ENCODE measurements around the gene TBL3.
"Not testable (repeated sequence)": the region's sequence is repeated elsewhere in the genome, so short reads cannot be mapped to it uniquely, and the experiment has no call there.

The TBL3 gene

GRCh38 chr16:1944612-1945199 lies 27.1 kb upstream of the TBL3 start:
- DNase-seq = no peak

GRCh38 chr16:1945559-1946391 lies 26.1 kb upstream of the TBL3 start:
- DNase-seq = no peak

GRCh38 chr16:1946495-1947368 lies 25.1 kb upstream of the TBL3 start:
- DNase-seq = no peak

GRCh38 chr16:1947369-1947670 lies 24.5 kb upstream of the TBL3 start:
- DNase-seq = no peak

- DNase-seq = no peak
Observed at GRCh38 chr16:1949507-1949906, 22.3 kb upstream of the TBL3 start.

- no peak for DNase-seq
Observed at GRCh38 chr16:1950047-1950446, 21.8 kb upstream of the TBL3 start.

- DNase-seq = no peak
Observed at GRCh38 chr16:1950559-1950958, 21.3 kb upstream of the TBL3 start.

- no peak for DNase-seq
Observed at GRCh38 chr16:1953734-1954133, 18.1 kb upstream of the TBL3 start.

GRCh38 chr16:1957434-1958142 lies 14.3 kb upstream of the TBL3 start:
- not testable (repeated sequence) for DNase-seq

GRCh38 chr16:1958143-1958491 lies 13.7 kb upstream of the TBL3 start:
- DNase-seq = not testable (repeated sequence)

GRCh38 chr16:1958715-1959268 lies 13.1 kb upstream of the TBL3 start:
- DNase-seq = no peak

GRCh38 chr16:1959269-1960039 lies 12.4 kb upstream of the TBL3 start, which contains the start of gene NDUFB10:
TSS of gene NDUFB10 (plus strand) at chr16:1959538. CDS start at chr16:1959625, 87 bp downstream.
- peak; percentile 92 to 96 for DNase-seq

GRCh38 chr16:1960665-1961630 lies 10.9 kb upstream of the TBL3 start:
- no peak for DNase-seq

GRCh38 chr16:1961651-1962067 lies 10.2 kb upstream of the TBL3 start:
- no peak for DNase-seq

- not testable (repeated sequence) for DNase-seq
Observed at GRCh38 chr16:1962161-1963153, 9.4 kb upstream of the TBL3 start.

GRCh38 chr16:1963806-1964505 lies 7.9 kb upstream of the TBL3 start:
- DNase-seq = peak; percentile 34 to 55

- DNase-seq = peak; percentile 99
Observed at GRCh38 chr16:1964506-1965395, 7.1 kb upstream of the TBL3 start, which contains the start of gene RPS2. TSS of gene RPS2 (minus strand) at chr16:1964826. CDS start at chr16:1964625, 201 bp downstream.

All from inflammatory macrophage (primary cell).